DMS 273 (cell line): ENCODE data around the gene GLMP.

Experiments used
- DNase-seq: peaks from one replicate; lab custom pipeline; 2025; ENCODE audit not compliant: unreplicated experiment; lab: John Stamatoyannopoulos, UW

GLMP gene

DNA sequence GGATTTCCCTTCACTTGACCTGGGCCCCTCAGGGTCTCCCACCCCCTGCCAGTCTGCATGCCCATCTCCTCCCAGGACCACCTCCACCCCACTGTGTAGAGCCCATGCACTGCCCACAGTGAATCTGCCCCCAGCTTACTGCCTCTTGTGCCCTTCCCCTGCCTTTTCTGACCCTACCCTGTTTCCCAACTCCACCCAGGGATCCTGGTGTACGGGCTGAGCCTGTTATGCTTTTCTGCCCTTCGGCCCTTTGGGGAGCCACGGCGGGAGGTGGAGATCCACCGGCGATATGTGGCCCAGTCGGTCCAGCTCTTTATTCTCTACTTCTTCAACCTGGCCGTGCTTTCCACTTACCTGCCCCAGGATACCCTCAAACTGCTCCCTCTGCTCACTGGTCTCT lies 9.4 kb downstream of the GLMP start:
- no peak for DNase-seq

DNA sequence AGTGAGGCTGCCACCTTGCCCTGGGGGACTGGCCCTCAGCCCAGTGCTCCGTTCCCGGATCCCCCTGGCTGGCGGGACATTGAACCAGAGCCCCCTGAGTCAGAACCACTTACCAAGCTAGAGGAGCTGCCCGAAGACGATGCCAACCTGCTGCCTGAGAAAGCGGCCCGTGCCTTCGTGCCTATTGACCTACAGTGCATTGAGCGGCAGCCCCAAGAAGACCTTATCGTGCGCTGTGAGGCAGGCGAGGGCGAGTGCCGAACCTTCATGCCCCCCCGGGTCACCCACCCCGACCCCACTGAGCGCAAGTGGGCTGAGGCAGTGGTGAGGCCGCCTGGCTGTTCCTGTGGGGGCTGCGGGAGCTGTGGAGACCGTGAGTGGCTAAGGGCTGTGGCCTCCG lies 10.0 kb downstream of the GLMP start:
- no peak for DNase-seq

DNA sequence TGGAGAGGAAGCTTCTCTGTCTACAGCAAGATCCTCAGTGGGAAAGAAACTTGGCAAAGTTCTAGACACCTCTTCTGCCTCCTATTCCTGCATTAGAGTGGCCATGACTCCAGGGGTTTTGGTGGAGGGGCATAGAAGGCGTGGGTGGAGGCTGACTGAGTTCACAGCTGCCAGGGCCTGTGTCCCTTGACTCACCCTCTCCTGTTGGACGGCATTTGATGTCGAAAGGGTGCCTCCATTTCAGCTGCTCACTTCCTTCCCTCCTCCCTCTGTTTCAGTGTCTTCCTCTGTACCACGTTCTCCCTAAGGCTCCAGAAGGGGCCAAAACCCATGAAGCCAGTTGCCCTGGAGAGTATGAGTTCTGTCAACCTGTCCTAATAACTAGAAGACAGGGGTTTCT lies 10.7 kb downstream of the GLMP start:
- DNase-seq, result no peak

DNA sequence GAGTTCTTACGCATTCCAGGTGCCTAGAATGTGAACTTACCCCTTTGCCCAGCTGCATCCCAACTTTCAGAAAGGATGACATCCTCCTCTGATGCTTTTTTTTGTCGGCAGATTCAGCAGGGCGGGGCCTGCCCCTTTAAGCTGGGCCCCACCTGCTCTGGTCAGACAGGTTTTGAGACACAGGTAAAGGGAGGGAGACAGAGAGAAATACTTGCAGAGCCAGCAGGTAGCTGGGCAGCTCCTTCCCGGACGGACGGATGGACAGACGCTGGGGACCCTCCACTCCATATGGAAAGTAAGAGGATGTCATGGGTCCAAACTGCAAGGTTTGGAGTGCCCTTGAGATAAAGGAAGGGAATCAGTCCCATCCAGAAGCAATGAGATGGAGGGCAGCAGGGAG lies 11.4 kb downstream of the GLMP start, which contains the start of gene TMEM79:
Gene TMEM79, plus strand, starts transcription at position 214 of the 400 bp plus-strand sequence. CDS start 902 bp downstream, outside the sequence.
- DNase-seq, result no peak

DNA sequence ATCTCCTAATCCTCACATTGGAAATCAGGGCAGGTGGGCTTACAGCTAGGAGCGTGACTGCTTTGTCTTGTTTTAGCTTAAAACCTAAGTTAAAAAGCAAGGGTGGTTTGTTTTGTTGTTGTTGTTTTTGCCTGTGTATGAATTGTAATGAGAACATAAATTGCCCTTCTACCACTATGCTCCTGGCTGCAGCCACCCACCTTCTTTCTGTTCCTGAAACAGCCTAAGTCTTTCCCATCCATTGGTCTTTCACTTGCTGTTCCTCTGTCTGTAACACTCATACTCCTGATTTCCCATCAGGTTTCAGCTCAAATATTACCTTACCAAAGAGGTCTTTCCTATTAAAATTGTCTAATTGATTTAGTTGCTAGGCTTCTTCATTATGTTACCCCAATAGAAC lies 12.0 kb downstream of the GLMP start:
- DNase-seq, result no peak

DNA sequence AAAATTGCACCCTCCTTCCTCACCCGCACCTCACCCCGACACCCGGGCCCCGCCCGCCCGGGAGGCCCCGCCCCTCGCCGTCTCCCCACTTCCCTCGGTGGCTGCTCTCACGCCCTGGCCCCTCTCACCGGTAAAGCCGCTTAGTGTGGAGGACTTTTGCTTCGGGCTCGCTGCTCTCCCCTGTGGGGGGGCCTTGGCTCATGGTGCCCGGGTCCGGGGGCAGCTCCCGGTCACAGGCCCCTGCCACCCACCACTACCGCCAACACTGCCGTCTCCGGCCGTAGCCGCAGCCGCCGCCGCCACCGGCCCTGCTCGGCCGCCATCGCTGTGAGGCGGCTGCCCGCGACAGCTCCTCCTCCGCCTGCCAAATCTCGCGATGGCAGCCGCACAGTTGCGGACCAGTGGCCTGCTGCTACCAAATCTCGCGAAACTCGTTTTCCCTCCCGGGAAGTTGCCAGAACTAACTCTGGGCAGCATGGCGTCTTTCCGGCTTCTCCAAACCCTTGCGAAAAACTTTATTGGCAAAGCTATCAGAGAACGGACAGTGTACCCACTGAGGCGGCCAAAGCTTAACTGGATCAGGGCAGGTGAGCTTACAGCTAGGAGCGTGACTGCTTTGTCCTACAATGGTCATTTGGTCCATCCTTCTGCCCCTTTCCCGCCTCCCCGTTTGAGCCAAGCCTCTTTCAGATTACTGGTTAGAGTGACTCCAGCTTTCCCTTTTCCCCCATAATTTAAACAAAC lies 12.8 kb downstream of the GLMP start, which contains the start of gene SMG5:
Gene SMG5, minus strand, starts transcription at position 347 of the 744 bp plus-strand sequence. Its CDS starts 145 bp downstream, at position 202.
- DNase-seq, result peak; percentile 100

DNA sequence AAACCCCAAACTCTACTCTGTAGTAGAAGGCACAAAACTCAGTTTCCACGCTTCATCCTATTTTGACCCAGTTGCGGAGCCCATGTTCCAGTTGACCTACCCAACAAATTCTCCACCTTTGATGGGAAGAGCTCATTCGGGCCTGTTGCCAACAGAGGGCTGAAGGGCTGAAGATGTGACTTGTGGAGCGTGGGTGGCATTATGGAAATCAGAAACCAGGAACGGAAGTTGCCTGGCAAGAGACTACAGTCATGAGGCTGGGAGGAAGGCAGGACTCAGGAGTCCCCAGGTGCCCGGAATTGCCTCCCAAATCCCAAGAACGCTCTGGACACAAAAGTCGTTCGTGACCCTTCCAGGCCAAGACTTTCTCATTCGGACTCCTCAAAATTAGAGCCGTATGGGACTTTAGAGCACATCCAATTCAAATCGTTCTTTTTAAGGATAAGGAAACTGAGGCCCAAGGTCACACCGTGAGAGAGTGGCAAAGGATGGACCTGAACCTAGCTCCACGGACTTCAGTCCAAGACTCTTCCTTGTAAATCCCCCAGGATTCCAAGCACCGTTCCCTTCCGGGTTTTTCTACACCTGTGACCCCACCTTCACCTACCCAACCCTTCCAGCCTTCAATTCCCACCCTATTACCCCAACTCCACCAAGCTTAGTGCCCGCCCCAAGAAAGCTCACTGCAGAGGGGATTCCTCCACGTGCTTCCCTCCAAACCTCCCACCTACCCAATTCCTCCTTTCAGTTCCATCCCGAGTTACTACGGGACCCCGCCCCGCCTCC lies 13.6 kb downstream of the GLMP start:
- DNase-seq, result peak; percentile 77

DNA sequence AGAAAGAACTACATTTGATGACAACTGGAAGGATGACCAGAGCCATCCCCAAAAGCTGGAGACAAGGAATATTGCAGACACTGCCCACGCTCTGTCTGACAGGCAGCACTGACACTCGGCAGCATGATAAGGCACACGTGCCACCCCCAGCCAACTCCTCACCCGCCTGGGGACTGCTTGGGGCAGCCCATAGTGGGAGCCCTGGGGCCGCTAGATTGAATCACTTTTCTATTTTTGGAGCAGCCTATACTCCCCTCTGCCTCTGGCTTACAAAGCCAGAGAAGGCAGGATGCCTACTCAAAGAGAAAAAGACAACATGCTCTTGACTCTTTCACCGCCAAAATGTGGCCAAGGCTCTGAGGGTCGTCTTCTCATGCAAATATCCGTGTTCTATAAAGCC lies 14.2 kb downstream of the GLMP start:
- DNase-seq, result peak; percentile 68

DNA sequence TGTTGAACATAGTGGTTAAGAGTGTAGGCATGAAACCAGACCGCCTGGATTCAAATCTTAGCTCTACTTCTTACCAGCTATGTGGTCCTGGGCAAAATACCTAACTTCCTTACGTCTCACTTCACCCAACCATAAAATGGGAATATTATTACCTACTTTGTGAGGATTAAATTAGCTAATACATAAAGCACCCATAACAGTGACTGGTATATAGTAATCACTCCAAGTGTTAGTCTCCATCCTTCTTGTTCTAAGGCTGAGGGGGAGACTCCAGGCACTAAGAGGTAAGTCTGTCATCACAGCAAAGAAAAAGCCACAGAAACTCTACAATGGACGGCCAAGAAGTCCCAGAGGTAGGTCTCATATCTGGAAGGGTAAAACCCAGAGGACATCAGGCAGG lies 15.6 kb downstream of the GLMP start:
- no peak for DNase-seq

DNA sequence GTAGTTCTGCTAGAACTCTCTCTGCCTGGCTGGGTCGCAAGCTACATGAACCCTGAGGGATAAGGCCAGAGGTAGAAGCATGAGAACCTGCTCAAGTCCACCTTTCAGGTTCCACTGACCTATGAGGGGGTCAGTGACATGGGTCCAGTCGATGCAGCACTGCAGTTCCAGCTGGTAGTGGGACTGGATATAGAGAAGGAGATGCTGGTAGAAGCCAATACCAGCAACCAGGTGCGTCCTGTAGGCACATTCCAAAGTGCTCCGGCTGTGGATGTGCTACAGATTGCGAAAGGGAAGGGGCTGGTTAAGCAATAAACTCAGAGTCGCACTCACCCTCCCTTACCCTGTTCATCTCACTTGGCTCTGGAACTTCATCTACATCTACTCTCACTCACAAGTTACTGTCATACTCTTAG lies 18.5 kb downstream of the GLMP start:
- no peak for DNase-seq

DNA sequence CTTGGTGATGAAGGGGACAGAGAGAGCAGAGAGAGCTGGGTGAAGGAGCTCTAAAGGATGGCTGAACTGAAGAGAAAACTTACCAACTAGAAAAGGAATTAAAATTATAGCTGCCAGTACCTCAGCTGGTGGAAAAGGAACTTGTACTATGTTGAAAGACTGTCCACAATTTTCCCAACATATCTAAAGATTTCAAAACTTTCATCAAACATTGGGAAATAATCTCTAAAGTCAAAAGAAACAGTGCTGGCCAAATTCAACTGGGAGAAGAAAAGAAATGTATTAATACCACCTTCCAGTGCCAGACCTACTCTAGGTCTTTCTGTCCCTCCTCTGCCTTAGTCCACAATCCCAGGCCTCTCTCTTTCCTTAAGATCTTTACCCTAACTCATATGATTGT lies 18.9 kb downstream of the GLMP start:
- no peak for DNase-seq

DNA sequence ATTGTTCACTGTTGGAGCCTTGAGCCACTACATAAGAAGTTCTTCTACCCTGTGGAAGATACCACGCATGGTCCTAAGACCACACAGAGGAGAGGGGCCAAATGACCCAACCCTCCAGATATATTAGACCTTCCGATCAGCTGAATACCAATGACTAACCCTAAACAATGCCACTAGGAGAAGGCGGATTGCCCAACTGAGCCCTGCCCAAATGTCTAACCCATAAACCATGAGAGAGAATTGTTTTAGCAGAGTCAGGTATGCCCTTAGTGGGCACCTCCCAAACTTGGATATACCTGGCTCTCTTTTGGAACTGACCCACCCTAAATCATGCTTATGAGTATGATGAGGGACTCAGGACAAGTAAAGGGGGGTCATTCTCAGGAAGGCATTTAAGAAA lies 25.2 kb downstream of the GLMP start:
- no peak for DNase-seq

DNA sequence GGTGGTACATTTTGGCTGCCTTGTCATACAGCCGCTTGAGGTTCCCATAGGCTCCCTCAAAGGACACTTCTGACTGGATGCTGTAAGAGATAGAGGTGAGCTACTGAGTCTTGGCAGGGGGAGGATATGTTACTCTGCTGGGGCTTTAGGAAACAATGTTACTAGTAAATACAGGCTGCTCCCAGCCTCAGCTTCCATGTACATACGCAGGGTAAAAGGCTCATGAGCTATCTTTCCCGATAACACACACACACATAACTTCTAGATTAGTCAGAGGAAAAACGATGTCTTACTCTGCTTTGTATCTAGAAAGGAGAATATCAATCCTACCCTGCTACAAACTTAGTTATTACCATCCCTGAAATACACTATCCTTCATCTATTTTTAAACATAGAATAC lies 27.1 kb downstream of the GLMP start:
- no peak for DNase-seq

DNA sequence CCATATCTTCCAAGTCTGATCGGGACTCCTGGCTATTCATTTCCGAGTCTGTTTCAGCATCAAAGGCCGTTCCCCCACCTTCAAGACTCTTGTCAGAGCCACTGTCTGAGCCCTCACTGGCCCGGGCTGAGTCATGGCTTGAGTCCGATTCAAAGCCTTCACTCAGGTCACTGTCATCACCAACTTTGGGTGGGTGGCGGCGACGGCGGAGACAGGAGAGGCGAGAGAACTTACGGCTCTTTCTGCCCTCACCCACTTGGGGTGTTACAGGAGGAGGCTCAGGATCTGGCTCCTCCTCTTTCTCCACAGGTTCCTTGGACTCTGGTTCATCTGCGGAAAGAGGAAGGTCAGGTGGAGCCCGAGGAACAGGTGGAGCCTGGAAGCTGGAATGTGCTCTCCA lies 29.4 kb downstream of the GLMP start:
- DNase-seq, result no peak

DNA sequence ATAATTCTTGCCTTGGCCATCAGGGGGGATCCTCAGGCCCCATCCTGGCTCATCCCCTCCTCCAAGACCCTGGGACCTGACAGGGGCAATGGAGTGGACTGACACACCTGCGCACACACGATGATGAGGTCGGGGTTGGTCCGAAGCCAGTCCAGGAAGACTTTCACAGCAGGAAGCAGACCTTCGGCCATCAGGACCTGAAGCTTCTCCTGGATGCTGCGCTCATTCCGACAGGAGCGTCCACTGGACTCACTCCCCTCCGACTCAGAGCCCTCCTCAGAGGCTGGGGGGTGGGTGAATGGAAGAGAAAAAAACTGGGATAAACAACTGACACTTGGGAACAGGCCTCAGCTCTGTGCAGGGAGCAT lies 32.2 kb downstream of the GLMP start:
- DNase-seq, result no peak

DNA sequence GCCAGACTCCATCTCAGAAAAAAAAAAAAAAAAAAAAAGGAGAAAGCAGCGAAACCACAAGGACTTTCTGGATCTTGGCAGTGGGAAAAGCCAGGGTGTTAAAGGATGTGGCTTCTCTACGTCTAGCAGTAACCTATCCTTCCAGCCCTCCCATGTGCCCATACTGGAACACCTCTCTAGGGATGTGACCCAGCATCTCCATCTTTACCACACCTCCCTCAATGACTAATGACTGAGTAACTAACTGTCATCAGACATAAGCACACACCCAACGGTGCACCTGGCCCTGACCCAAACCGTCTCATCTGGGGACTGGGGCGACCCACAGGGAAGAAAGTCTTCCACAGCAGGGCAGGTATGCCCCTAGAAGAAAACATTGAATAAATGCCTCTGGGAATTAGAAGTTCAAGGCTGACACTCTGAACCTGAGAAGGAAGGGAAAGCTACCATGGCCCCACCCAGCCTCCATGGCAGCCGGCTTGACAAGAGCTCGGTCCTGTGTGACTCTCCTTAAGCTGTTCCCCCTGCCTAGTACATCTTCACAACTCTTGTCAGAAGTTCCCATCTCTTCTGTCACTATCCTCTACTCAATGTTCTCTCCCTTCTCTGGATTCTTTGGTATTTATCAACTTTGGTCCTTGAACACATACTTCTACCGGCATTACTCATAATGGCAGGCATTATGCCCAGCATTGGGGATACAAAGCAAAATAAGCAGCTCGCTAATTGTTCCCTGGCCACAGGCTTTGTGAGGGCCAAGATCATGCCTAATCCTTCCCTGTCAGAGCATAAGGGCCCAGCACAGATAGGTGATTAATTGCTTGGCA lies 32.8 kb downstream of the GLMP start:
- DNase-seq, result no peak

DNA sequence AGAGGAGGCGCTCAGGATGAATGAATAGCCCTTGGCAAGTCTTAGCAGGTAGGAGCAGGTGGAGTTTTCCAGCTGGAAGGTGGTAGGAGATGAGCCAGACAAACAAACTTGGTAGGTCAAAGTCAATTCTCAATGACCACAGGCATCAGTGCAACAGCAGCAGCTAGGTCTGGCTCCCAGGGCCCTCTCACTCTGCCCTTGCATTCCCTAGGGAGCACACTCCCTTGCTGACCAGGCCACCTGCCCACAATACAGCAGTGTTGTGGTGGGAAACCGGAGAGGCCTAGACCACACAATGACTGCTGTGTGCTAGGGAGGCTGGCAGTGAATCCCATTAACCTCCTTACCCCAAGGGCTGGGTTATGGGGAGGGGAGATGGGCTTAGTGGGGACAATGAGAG lies 34.6 kb downstream of the GLMP start:
- no peak for DNase-seq

DNA sequence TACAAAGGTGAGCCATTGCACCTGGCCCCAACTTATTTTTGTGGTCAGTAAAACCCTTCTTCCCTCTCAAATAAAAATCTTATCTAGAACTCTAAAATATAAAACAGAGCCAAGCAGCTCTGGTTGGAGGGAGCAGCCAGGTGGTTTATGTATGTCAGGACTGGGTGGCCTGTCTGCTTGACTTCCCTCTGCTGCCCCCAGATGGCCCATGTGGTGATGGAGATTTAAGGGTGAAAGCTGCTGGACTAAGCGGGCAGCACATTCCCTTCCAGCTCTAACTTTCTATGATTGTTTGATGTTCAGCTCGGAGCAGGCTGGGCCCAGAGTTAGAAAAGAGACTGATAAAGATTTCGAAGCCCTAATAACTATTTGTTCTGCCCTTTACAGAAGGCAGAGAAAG lies 35.7 kb downstream of the GLMP start:
- DNase-seq, result peak; percentile 34

DNA sequence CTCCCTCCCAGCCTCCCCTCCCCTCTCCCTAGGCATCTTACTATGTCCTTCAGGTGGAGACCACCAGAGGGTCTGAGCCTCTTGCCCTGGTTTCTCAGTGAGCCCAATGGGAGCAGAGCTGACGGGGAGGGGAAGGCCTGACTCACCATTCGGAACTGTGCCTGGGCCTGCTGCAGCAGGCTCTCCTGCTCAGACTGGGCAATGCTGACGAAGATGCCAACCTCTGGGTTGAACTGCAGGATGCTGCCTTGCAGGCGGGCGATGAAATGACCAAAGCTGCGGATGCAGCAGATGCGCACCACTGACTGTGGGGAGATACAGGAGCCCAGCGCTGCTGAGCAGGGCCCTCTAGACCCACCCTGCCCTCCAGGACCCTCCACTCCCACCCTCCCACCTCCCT lies 36.6 kb downstream of the GLMP start:
- no peak for DNase-seq

DNA sequence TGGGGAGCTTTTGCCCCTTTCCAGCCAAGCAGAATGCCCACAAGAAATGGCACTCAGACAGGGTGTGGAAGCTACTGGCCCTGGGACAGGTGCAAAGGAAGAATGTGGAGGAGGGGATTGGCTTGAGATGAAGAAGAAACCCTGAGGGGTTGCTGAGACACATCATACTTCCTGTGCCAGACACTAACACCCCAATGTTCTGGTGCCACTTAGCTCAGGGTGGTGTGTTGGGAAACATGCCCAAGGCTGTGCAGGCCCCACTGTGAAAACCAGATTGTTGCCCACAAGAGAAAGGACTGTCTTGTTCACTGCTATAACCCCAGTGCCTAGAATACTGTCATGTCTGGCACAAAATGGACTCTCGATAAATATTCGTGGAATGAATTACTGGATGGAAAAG lies 37.8 kb downstream of the GLMP start:
- no peak for DNase-seq

DNA sequence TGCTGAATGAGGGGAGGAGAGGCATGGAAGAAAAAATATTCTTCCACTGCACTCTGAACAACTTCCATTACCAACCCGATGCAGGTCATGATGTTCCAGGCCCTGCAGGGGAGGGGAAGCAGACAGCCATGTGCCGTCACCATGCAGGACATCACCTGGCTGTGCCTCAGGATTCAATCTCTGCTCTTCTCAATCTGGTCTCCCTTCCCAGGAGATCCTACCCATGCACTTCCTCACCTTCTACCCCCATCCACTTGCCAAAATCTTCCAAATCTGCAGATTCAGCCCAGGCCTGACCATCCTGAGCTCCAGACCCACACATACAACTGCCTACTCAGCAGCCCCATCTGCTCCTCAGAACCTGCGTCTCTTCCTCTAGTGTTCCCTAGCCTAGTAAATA lies 41.8 kb downstream of the GLMP start:
- DNase-seq, result no peak

DNA sequence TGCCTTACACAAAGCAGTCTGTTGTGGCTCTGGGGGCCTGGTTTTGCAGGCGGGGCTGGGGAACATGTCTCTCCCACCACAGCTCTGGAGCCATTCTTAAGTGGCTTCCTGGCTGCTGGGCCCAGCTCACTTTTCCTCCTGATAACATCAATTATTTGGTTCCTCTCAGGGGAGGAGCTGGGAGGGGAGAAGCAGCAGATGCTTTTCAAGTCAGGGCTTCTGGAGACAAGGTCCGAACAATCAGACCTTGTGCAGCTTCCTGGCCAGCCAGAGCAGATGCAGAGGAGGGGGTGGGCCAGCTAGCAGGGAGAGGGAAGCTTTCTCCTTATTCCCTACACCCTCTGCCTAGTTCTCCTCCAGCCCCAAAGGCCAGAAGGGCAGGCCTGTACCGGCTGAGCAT lies 44.0 kb downstream of the GLMP start:
- peak; percentile 88 for DNase-seq
